Activated T-cell treated with anti-CD3 and anti-CD28 coated beads, Interleukin-2, amount 50 U/mL, for 4 hours (primary cell): ENCODE results near the gene ZNF608. TPM values are rescaled to one million over a fixed set of nuclear protein-coding genes. Genes with fewer than 3 reads are reported as not detected.

Experiments
- ATAC-seq, 2 donors: fragments of 200-7000 bp; cut with Tn5 transposase; one replicate each; pipeline ENCODE4 v1.10.0; 2021
- DNase-seq: peaks from one replicate; pipeline ENCODE4 v3.0.0-alpha.2; 2020
- H3K27me3 Mint-ChIP-seq: one replicate; pipeline ENCODE4 v1.8.0; 2021; ENCODE audit warnings: low read depth, mixed read lengths
- H3K36me3 Mint-ChIP-seq: one replicate; pipeline ENCODE4 v1.8.0; 2022; ENCODE audit warnings: mixed read lengths; ENCODE audit not compliant: insufficient read depth
- H3K4me1 Mint-ChIP-seq: one replicate; pipeline ENCODE4 v1.8.0; 2021; ENCODE audit warnings: low read depth, mixed read lengths
- H3K4me3 Mint-ChIP-seq: one replicate; pipeline ENCODE4 v1.8.0; 2021; ENCODE audit warnings: mild to moderate bottlenecking, moderate library complexity, mixed read lengths
- H3K9me3 Mint-ChIP-seq: one replicate; pipeline ENCODE4 v1.8.0; 2021; ENCODE audit warnings: mixed read lengths
- total RNA-seq, 3 donors: library from RNA; stranded (reverse); gene quantifications; one replicate each; pipeline ENCODE4 v1.2.1, GENCODE V29; 2021

Gene ZNF608
- total RNA-seq, 3 donors from 2014 or later, result 0.10 to 0.29 (median 0.16) TPM

DNA sequence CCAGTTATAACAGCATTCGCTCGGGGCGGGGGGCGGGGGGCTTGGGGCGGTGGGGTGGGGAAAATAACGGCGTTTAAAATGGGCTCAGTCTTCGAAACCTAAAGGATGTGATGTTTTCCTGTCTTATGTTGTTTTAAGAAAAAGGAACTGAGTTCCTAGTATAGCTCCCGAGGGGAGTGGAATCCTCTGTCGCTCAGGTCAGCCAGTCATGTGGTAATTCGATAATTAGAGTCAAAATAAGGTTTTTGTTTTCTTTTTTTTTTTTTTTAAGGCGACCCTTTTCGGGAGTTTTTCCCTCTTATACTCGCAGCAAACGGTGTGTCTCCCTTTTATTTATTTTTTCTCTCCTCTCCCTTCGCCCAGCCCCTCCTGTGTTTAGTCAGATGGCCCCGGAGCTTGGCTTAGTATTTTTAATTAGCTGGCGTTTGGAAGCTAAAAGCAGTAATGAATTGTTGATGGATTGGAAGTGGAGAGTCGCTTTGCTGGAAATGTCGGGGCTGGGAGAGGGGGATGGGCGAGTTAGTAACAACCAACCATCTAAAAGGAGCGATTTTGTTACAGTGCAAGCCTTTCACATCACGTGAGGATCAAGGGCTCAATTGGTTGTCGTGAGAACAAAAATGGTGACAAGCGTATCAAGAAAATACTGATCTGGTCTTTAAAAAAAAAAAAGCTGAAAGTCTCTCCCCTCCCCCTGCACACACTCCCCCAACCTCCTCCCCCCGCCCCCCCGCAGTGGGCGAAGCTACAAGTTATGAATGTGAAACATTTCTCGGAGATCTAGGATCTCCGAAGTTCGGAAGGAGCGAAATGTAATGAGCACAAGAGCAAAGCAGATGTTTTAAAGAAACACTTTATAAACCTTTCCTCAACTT, 714 bp upstream of the ZNF608 start:
- peaks cover 9% of the 10 kb centered on the region for H3K4me1 Mint-ChIP-seq
- peak overlapping the region; percentile 58 for H3K4me3 Mint-ChIP-seq
- H3K36me3 Mint-ChIP-seq, result no peaks in the 10 kb centered on the region
- DNase-seq (no peak), ATAC-seq (no peak)
- H3K9me3 Mint-ChIP-seq, result no peaks in the 10 kb centered on the region
- peaks cover 32% of the 10 kb centered on the region for H3K27me3 Mint-ChIP-seq

DNA sequence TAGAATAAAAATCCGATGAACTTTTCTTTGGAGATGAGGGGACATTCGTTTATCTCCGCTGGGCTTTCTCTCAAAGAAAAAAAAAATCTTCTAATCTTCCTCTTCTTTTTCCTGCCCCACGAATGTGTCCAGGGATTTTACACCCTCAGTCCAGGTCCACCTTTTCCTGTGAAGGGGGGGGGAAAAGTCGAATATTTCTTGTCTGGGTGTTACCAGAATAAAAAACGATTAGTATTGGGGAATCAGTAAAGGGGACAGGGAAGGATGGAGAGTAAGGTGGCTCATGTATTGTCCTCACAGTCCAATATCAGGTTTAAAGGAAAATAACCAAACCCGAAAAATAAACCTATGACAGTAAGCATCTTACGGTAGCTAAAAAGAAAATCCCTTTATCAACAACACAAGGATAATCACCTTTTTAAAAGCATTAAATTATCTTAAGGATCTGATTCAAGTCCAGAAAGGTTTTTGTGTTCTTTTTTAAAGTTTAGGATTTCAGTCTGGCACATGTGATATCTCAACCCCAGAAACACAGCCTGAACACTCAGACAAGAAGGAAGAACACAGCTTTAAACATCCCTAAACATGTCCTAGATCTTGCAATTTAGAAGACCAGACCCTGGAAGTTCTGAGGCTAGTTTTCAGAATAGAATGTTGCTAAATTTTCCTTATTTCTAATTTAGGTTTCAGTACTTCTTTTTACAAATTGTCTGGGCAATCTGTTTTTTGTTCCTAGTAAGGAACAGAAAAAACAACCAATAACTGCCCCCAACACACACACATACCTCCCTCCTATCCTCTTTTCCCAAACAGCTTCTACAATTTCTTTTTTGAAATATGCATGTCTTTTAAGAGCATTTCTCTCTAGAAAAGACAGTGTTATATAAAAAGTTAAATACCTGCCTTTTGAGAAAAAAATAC, 1.2 kb downstream of the ZNF608 start:
- Mint-ChIP-seq H3K4me1 (peaks cover 9% of the 10 kb centered on the region), H3K27me3 (peaks cover 28% of the 10 kb centered on the region), H3K4me3 (no peak overlapping the region), H3K36me3 (no peaks in the 10 kb centered on the region), H3K9me3 (no peaks in the 10 kb centered on the region)
- ATAC-seq, result no peak
- no peak for DNase-seq

DNA sequence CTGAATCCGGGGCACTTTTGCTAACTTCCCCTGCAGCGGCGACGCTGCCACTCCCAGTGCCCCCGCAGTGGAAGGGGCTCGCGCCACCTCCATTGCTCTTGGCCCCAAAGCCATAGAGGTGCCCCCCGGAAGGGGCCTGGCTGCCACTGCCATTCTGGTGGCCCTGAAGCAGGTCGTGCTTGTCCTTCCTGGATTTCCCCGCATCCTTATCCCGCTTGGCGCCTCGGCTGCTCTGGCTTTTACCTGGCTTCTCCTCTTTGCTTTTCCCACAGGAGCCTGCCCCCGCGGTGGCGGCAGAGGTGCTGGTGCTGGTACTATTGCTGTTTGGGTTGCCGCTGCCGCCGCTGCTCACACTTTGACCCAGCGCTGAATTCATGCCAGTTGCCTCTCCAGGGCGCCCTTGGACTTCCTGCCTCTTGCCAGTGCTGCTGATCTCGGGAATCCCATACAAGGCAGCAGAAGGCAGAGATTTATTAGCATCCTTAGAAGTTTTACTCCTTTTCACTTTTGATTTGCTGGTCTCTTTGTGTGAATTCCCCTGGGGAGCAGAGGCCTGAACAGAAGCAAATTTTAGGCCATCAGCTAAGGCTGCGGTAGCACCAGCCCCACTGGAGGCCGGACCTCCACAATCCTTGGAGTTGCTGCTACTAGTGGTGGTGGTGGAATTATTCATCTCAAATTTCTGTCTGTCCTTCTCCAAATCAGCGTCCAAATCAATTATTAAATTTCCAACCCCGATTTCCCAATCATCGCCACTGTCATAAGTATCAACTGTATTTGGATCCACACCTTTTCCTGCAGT, 2.1 kb downstream of the ZNF608 start:
- Mint-ChIP-seq H3K4me3 (no peak overlapping the region), H3K9me3 (no peaks in the 10 kb centered on the region), H3K36me3 (no peaks in the 10 kb centered on the region), H3K4me1 (peaks cover 9% of the 10 kb centered on the region), H3K27me3 (peaks cover 27% of the 10 kb centered on the region)
- no peak for ATAC-seq
- DNase-seq, result no peak

DNA sequence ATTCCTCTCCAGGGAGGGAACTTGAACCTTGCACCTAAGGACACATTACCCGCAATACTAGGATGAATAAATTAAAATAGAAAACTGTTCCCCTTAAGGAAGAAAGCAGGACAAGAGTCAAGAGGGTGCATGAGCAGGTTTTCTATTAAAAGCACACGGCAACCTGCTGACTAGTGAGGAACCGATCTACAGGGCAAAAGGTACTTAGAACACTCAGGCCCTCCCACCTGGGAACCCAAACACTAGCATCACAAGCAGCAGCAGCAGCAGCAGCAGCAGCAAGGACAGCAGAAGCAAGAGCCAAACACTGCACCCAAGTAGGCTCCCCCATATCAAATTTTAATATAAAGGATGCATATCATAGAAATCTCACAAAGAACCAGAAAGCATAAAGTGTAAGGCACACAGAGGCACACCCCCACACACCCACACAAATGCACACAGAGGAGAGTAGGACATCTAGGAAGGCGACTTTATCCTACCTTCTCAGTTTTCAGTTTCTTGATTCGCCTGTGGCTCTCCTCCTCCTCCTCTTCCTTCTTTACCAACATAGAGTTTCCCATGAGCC, 2.8 kb downstream of the ZNF608 start:
- H3K4me1 Mint-ChIP-seq, result peaks cover 5% of the 10 kb centered on the region
- H3K4me3 Mint-ChIP-seq, result no peak overlapping the region
- ATAC-seq, result no peak
- H3K9me3 Mint-ChIP-seq, result no peaks in the 10 kb centered on the region
- no peaks in the 10 kb centered on the region for H3K36me3 Mint-ChIP-seq
- peaks cover 24% of the 10 kb centered on the region for H3K27me3 Mint-ChIP-seq
- DNase-seq, result no peak

DNA sequence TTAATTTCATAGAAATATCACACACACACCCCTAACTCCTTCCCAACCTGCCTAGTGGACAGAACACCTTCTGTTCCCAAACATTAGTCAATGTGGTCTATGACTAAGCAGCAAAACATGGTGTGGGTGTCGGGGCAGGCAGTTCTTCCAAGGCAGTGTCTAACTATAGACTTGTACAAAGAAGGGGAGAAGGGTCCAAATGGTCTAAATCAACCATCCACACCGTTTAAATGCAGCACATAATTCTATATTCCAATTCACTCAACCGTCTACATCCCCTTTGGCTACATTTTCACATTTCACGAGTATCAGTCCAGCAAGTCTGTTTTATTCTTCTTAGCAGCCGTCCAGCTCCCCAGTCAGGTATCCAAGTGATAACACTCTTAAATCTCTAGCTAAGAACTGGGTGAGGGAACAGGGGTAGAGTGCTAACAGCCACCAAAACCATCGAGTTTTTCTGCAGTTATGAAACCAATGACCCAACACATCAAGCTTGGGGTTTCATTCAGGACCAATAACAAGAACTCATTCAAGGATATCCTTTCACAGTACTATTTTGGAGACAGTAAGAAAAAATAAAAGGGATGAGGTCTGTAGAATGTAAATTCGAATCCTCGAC, 3.3 kb downstream of the ZNF608 start:
- DNase-seq, result no peak
- Mint-ChIP-seq H3K27me3 (peaks cover 22% of the 10 kb centered on the region), H3K36me3 (no peaks in the 10 kb centered on the region), H3K4me1 (peaks cover 4% of the 10 kb centered on the region), H3K4me3 (no peak overlapping the region), H3K9me3 (no peaks in the 10 kb centered on the region)
- no peak for ATAC-seq

DNA sequence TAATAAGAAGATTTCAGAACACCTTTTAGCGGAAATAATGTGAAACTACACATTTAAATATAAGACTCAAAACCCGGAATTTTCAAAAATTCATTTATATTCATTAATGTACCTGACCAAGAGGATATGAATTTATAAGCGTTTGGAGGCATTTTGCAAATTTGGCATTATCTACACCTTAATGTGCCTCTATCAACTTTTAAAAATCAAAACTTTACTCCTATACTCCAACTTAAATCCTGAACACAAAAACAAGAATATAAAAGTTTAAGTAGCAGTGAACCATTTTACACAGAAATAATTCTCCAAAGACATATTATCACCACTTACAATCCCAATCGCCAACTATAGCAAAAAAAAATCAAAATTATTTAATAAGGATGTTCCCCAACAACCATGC, 3.9 kb downstream of the ZNF608 start:
- DNase-seq, result no peak
- no peaks in the 10 kb centered on the region for H3K36me3 Mint-ChIP-seq
- no peak overlapping the region for H3K4me3 Mint-ChIP-seq
- peaks cover 16% of the 10 kb centered on the region for H3K27me3 Mint-ChIP-seq
- no peaks in the 10 kb centered on the region for H3K9me3 Mint-ChIP-seq
- H3K4me1 Mint-ChIP-seq, result peaks cover 3% of the 10 kb centered on the region
- ATAC-seq, result no peak

DNA sequence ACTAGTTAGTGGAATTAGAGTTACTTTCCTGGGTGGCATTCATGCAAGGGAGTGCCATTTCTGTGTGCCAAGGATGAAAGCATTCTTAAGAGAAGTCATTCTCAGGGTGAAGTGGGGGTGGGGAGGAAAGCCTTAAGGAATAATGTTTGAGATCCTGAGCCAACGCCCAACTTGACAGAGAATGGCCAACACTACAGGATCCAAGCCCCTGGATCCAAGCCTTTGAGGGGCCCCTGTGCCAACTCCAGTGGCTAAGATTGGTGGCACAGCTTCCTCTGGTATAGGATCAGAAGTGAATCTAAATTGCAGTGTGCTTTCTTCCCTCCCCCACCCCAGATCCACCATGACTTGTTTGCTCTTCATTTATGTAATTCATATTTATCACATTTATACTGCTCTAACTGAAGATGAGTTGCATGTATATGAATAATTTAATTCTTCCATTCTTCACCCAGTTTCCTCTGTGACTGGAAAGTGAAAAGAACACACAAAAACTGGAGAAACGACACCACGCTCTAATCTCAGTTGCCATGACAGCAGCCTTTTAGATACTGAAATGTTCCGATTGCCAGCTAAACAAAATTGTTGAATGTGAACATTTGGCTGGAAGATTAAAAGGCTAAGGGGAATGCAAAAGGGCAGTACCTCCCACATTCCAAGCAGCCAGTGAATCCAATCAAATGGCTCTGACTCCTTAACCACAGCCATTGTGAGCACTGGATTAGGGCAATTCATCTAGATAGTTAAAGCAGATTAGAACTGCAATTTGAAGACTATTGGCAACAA, 4.5 kb downstream of the ZNF608 start:
- Mint-ChIP-seq H3K27me3 (peaks cover 12% of the 10 kb centered on the region), H3K4me1 (no peaks in the 10 kb centered on the region), H3K36me3 (no peaks in the 10 kb centered on the region), H3K9me3 (no peaks in the 10 kb centered on the region), H3K4me3 (no peak overlapping the region)
- ATAC-seq, result no peak
- DNase-seq, result no peak

DNA sequence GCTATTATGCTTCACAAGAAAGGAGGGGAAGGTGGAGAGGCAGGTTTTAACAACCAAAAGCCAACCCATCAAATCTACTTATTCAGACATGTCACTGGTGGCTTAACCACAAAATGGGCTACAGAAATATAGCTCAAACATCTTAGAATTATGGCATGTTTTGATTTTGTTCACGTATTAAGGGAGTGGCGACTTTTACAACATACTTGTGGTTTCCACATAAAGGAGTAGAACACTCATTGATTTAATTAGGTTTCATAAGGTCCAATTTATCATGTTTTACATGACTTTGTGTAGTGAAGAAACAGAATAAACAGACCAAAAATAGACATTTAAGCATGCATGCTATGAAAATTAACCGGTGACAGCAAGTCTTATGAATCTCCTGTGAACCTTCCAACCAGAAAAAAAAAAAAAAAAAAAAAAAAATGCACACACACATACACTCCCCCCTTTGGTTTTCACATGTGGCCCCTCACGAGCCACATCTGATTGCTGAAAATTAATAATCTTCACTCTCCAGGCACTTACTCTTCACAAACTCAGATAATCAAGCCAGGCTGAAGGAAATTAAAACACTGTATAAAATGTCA, 5.4 kb downstream of the ZNF608 start:
- Mint-ChIP-seq H3K4me1 (no peaks in the 10 kb centered on the region), H3K4me3 (no peak overlapping the region), H3K36me3 (no peaks in the 10 kb centered on the region), H3K9me3 (no peaks in the 10 kb centered on the region), H3K27me3 (peaks cover 8% of the 10 kb centered on the region)
- DNase-seq, result no peak
- no peak for ATAC-seq

DNA sequence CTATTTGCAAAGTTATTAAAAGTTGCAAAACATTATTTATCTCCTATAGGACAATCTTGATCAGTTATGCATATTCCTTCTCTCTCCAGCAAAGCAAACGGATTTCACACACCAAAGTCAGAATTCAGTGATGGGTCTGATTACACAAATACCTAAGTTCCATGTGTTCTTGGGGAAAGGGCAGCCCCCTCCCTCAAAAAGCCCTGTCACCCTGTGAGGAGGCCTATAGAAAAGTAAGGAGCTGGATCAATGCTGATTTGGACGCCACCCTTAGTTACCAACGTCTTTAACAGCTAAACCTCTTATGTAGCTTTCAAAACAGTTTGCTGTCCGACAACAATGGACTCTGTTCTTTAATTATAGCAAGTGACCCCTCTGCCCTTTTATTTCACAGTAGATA, 6.4 kb downstream of the ZNF608 start:
- H3K4me1 Mint-ChIP-seq, result no peaks in the 10 kb centered on the region
- DNase-seq, result no peak

DNA sequence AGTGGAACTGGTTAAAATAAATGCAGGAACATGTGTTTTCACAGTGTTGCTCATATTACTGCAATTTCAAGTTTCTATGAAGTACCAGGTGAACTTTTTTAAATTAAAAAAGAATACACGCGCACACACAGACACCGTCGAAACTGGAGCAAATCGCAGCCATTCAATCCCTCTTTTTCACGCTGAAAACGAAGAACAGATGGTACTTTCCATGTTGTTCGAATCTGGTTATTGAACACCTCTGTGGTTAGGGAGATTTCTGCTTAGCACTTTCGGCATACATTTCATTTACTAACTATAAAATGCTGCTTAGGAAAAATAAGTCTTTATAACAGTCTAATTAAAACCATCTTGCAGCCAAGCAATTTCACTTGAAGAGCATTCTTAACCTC, 6.8 kb downstream of the ZNF608 start:
- ATAC-seq (no peak), DNase-seq (no peak)
- Mint-ChIP-seq H3K36me3 (no peaks in the 10 kb centered on the region), H3K4me3 (no peak overlapping the region), H3K9me3 (peaks cover 3% of the 10 kb centered on the region), H3K4me1 (no peaks in the 10 kb centered on the region), H3K27me3 (peaks cover 15% of the 10 kb centered on the region)

More for the DNA sequence above, 6.4 kb downstream of the ZNF608 start:
- H3K27me3 Mint-ChIP-seq, result peaks cover 11% of the 10 kb centered on the region
- H3K9me3 Mint-ChIP-seq, result peaks cover under 1% of the 10 kb centered on the region
- H3K4me3 Mint-ChIP-seq, result no peak overlapping the region
- no peak for ATAC-seq
- no peaks in the 10 kb centered on the region for H3K36me3 Mint-ChIP-seq

DNA sequence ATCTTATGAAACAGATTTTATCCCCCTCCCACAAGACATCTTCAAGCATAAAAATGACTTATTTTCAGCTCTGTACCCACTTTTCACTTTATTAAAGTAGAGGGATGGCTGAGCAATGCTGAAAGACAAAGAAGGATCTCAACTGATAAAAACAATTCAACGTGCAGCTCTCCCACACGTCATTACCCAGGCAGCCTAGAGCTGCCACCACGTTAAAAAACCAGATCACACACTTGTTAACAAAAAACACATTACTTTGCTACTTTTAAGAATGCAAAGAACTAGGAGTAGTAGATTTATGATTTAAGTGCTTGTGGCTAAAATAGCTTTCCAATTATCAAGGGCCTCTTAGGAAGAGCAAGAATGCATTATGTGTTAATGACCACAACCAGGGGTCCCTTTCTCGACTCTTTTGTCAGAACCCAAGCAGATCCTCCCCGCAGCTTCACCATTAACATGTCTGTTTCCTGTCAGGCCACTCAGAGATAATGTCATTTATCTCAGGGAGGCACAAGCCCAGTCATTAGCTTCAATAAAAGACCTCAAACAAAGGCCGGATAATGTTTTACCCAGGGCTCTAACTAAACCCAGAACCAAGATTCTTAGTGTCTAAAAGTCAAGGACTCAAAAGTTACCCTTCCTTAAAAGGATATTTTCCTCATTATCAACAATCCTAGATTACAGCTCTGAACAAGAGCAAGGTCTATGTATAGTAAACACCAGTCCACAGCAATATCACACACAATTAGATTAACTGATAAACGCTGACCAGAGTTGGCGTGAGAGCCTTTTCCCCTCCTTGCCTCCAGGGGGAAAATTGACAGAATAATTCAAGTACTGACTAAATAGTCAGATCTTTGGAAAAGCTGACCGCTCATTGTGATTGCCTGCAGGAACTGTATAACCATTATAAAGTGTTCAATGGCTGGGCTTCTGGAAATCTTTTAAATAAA, 7.5 kb downstream of the ZNF608 start:
- Mint-ChIP-seq H3K4me3 (no peak overlapping the region), H3K9me3 (peaks cover 3% of the 10 kb centered on the region), H3K4me1 (no peaks in the 10 kb centered on the region), H3K36me3 (no peaks in the 10 kb centered on the region), H3K27me3 (peaks cover 21% of the 10 kb centered on the region)
- DNase-seq (no peak), ATAC-seq (no peak)

DNA sequence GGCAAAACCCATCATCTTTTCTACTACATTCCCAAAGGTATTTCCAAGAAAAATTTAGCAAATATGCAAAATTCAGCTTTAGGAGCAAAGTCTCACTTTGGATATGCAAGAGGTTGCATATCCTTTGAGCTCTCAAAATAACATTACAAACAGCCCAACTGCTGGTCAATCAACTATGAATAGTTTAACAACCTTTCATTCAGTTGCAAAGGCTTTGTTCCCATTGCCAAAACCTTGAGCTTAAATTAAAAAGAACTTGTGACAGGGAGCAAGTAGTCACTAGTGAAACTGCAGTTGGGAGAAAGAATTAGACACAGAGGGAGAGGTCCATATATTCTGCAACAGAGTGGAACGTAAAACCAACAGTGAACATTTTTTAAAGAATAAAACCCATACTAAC, 8.8 kb downstream of the ZNF608 start:
- ATAC-seq (no peak), DNase-seq (no peak)
- no peak overlapping the region for H3K4me3 Mint-ChIP-seq
- no peaks in the 10 kb centered on the region for H3K36me3 Mint-ChIP-seq
- peaks cover 3% of the 10 kb centered on the region for H3K9me3 Mint-ChIP-seq
- no peaks in the 10 kb centered on the region for H3K4me1 Mint-ChIP-seq
- H3K27me3 Mint-ChIP-seq, result peaks cover 25% of the 10 kb centered on the region
